ENCODE results near the gene RAC3. TPM values are rescaled to one million over a fixed set of nuclear protein-coding genes. Genes with fewer than 3 reads are reported as not detected.

Gene RAC3
- total RNA-seq, result 65.2 and 69.6 TPM in 2 replicates

GRCh38 chr17:82031303-82031884 lies at the start of gene RAC3:
Gene RAC3 (plus strand): TSS chr17:82031678. CDS start chr17:82031762, 84 bp downstream.

DNA sequence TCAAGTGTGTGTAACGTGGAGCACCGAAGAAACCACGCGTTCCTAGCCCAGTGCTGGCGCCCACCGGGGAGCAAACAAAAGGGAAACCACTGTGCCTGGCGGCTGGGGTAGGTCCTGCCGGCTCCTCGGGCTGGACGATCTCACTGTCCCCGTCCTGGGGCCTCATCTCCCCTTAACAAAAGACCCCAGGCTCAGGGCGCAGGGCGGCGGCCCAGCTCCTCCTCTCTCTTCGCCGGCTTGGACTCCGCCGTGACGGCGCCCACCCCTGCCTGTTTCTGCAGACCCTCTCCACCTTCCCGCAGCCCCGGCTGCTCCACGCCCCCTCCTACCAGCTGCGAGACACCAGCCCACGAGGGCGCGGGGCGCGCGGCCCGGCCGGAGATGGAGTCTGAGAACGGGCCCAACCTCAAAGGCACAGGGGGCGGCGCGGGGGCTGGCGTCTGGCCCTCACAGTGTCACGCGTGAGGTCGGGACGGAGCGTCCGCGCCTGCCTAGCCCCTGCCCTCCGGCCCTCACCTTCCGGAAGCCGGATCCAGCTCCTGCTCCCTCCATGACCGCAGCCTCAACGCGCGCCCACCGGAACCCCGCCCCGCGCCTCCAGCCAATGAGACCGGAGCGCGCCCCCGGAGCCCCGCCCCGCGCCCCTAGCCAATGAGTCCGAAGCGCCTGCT lies 9.0 kb upstream of the RAC3 start, which contains the start of gene CENPX:
CENPX (minus strand) TSS at position 569 of the 671 bp plus-strand sequence; CDS start at position 552, 17 bp downstream.

GRCh38 chr17:82022981-82023446 lies 8.5 kb upstream of the RAC3 start, which contains the start of gene LRRC45:
Gene LRRC45 (plus strand): TSS chr17:82023305. CDS start chr17:82023644, 339 bp downstream.

DNA sequence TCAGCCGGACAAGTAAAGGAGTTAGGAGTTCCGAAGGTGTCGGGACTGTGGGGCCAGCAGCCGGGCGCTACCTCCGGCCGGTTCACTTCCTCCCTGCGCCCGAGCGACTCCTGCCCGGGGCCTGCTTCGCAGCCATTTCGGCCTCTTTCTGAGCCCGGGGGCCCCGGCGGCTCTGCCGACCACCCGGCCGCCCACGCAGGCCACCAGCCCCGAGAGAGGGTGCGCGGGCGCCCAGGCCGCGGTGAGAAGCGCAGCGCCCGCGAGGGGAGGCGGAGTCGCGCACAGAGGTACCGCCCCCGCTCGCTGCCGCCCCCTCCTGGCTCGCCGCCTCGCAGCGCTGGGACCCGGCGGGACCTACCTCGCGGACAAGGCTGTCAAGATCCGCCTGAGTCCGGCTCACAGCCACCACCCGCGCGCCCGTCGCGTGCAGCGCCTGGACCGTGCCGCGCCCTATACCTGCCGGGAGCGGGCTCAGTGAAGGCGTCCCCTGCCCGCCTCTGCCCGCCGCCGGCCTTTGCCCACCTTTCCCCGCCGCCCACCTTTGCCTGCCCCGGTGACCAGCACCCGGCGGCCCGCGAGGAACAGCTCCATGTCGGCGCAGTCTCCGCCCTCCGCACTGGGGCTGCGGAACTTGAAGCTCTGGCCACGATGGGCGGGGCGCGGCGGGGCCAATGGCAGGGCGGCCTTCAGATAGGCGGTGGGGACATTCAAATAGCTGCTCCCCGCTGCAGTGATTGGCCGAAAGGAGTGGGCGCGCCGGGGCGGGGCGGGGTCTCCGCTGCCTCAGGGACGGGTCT lies 5.8 kb downstream of the RAC3 start, which contains the start of gene DCXR:
DCXR (minus strand) TSS at position 606 of the 797 bp plus-strand sequence; CDS start at position 591, 15 bp downstream.

GRCh38 chr17:82051776-82052637 lies 20.5 kb downstream of the RAC3 start, which contains the start of the genes GPS1 and RFNG:
Gene GPS1 (plus strand): TSS chr17:82051898. CDS start chr17:82051932, 34 bp downstream.
Gene RFNG (minus strand): TSS chr17:82051811. CDS start chr17:82051766, 45 bp downstream.

DNA sequence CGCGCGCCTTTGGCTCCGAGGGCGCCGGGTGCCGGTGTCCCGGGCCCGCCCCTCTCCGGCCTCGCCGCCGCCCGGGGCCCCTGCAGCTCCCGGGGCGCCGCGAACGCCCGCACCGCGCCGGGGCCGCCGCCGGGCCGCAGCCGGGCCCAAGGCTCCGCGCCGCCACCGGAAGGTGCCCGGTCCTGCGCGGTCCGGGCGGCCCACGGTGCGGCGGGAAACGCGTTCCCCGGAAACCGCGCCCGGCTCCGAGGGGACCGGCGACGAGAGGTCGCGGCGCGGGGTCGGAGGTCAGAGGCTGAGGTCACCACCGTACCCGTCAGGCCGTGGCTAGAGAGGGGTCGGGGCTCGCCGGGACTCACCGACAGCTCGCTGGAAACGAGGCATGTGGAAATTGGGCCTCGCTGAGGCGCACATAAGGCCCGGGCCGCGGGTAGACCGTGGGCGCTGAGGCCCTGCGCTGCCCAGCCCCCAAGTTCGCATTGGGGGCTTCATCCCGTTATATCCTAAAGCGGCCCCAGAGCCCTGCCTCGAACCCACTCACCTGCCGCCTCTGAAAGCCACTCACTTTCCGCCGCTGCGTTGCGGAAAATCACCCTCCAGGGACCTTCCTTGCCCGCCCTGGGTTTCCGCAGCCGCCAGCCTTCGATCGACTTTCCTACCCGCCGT lies 34.3 kb downstream of the RAC3 start, which contains the start of gene DUS1L:
DUS1L (minus strand) TSS at position 167 of the 666 bp plus-strand sequence. CDS start 745 bp downstream, outside the sequence.

Other genes with a start within 250 kb of the RAC3 start
- not detected in 2 replicates for gene GCGR, start 227.5 kb upstream of the RAC3 start, total RNA-seq
- gene MCRIP1, start 198.4 kb upstream of the RAC3 start, total RNA-seq, result 131 and 139 TPM in 2 replicates
- not detected in 2 replicates for gene PPP1R27, start 196.6 kb upstream of the RAC3 start, total RNA-seq
- 1,092 and 1,218 TPM in 2 replicates for gene P4HB, start 171.1 kb upstream of the RAC3 start, total RNA-seq
- gene ARHGDIA, start 160.3 kb upstream of the RAC3 start, total RNA-seq, result 498 and 540 TPM in 2 replicates
- gene ALYREF, start 140.1 kb upstream of the RAC3 start, total RNA-seq, result 243 and 244 TPM in 2 replicates
- 306 and 308 TPM in 2 replicates for gene ANAPC11, start 140.0 kb upstream of the RAC3 start, total RNA-seq
- 1.3 TPM in 2 replicates for gene NPB, start 129.4 kb upstream of the RAC3 start, total RNA-seq
- 138 and 142 TPM in 2 replicates for gene PCYT2, start 120.3 kb upstream of the RAC3 start, total RNA-seq
- 14.0 and 15.0 TPM in 2 replicates for gene SIRT7, start 113.5 kb upstream of the RAC3 start, total RNA-seq
- gene MAFG, start 103.9 kb upstream of the RAC3 start, total RNA-seq, result 6.5 and 6.6 TPM in 2 replicates
- 151 and 163 TPM in 2 replicates for gene PYCR1, start 94.4 kb upstream of the RAC3 start, total RNA-seq
- not detected in 2 replicates for gene MYADML2, start 84.4 kb upstream of the RAC3 start, total RNA-seq
- not detected in 2 replicates for gene NOTUM, start 70.5 kb upstream of the RAC3 start, total RNA-seq
- 17.7 and 21.0 TPM in 2 replicates for gene ASPSCR1, start 54.0 kb upstream of the RAC3 start, total RNA-seq
- 135 and 149 TPM in 2 replicates for gene CENPX, start 8.8 kb upstream of the RAC3 start, total RNA-seq
- 21.6 and 26.6 TPM in 2 replicates for gene LRRC45, start 8.4 kb upstream of the RAC3 start, total RNA-seq
- gene DCXR, start 6.0 kb downstream of the RAC3 start, total RNA-seq, result 155 and 162 TPM in 2 replicates
- 42.0 and 45.8 TPM in 2 replicates for gene RFNG, start 20.1 kb downstream of the RAC3 start, total RNA-seq
- 174 and 180 TPM in 2 replicates for gene GPS1, start 20.2 kb downstream of the RAC3 start, total RNA-seq
- 58.7 and 59.5 TPM in 2 replicates for gene DUS1L, start 34.1 kb downstream of the RAC3 start, total RNA-seq
- 625 and 631 TPM in 2 replicates for gene FASN, start 66.6 kb downstream of the RAC3 start, total RNA-seq
- gene CCDC57, start 181.2 kb downstream of the RAC3 start, total RNA-seq, result 9.2 and 11.1 TPM in 2 replicates
- 201 and 213 TPM in 2 replicates for gene SLC16A3, start 197.4 kb downstream of the RAC3 start, total RNA-seq
- gene CSNK1D, start 242.0 kb downstream of the RAC3 start, total RNA-seq, result 31.8 and 34.0 TPM in 2 replicates